Measurements from ENCODE around the gene KRT72.

Gene KRT72

GRCh38 chr12:52585946-52586345 is 15.3 kb downstream of the KRT72 start:
- Histone ChIP-seq H4K5ac (ENCODE audit: low read length) (no peak overlapping the region), H3K79me2 (ENCODE audit: control insufficient read depth, insufficient read depth, low read length) (no peaks in the 10 kb centered on the region), H3K79me1 (ENCODE audit: low read length) (no peaks in the 10 kb centered on the region), H2BK15ac (replicated peaks; ENCODE audit: low read depth) (no peak overlapping the region), H3K4me2 (ENCODE audit: low read length) (no peak overlapping the region), H3K4me3 (ENCODE audit: low read length) (no peak overlapping the region), H3K4me1 (ENCODE audit: control insufficient read depth, low read depth, low read length) (no peaks in the 10 kb centered on the region), H3K18ac (ENCODE audit: low read length) (no peak overlapping the region), H2BK120ac (ENCODE audit: low read depth, low read length) (no peak overlapping the region), H2BK5ac (ENCODE audit: low read length) (no peak overlapping the region), H3K23ac (ENCODE audit: low read length) (no peak overlapping the region), H3K27me3 (ENCODE audit: insufficient read depth, low read length, poor library complexity) (no peaks in the 10 kb centered on the region), H4K8ac (ENCODE audit: low read depth, low read length) (no peak overlapping the region), H3K36me3 (ENCODE audit: control insufficient read depth, insufficient read depth, low read length) (no peaks in the 10 kb centered on the region), H3K27ac (ENCODE audit: low read depth, low read length) (no peak overlapping the region), H3K4ac (ENCODE audit: low read depth, low read length) (no peak overlapping the region), H3K56ac (ENCODE audit: low read length) (no peak overlapping the region), H2AK5ac (ENCODE audit: low read length) (no peak overlapping the region), H3K9ac (ENCODE audit: low read length) (no peak overlapping the region)
- DNase-seq, result no peak
- no CpG with 5 or more reads among the region's 9 CpGs for WGBS (ENCODE audit: extremely low coverage, insufficient coverage, low lambda C conversion rate)

- H3K36me3 ChIP-seq (ENCODE audit: control insufficient read depth, insufficient read depth, low read length), result no peaks in the 10 kb centered on the region
- H3K4me2 ChIP-seq (ENCODE audit: low read length), result no peak overlapping the region
- H3K79me1 ChIP-seq (ENCODE audit: low read length), result no peaks in the 10 kb centered on the region
- no peak overlapping the region for H3K27ac ChIP-seq (ENCODE audit: low read depth, low read length)
- no peak overlapping the region for H2AK5ac ChIP-seq (ENCODE audit: low read length)
- H4K8ac ChIP-seq (ENCODE audit: low read depth, low read length), result no peak overlapping the region
- no peak overlapping the region for H3K9ac ChIP-seq (ENCODE audit: low read length)
- H2BK15ac ChIP-seq (replicated peaks; ENCODE audit: low read depth), result no peak overlapping the region
- peaks cover 5% of the 10 kb centered on the region for H3K4me1 ChIP-seq (ENCODE audit: control insufficient read depth, low read depth, low read length)
- H2BK120ac ChIP-seq (ENCODE audit: low read depth, low read length), result no peak overlapping the region
- H3K27me3 ChIP-seq (ENCODE audit: insufficient read depth, low read length, poor library complexity), result no peaks in the 10 kb centered on the region
- H2BK5ac ChIP-seq (ENCODE audit: low read length), result no peak overlapping the region
- no peak for DNase-seq
- H3K56ac ChIP-seq (ENCODE audit: low read length), result no peak overlapping the region
- no peak overlapping the region for H3K23ac ChIP-seq (ENCODE audit: low read length)
- no peak overlapping the region for H3K4ac ChIP-seq (ENCODE audit: low read depth, low read length)
- H3K4me3 ChIP-seq (ENCODE audit: low read length), result no peak overlapping the region
- no peaks in the 10 kb centered on the region for H3K79me2 ChIP-seq (ENCODE audit: control insufficient read depth, insufficient read depth, low read length)
- H3K18ac ChIP-seq (ENCODE audit: low read length), result no peak overlapping the region
- no peak overlapping the region for H4K5ac ChIP-seq (ENCODE audit: low read length)
- no CpG with 5 or more reads among the region's 3 CpGs for WGBS (ENCODE audit: extremely low coverage, insufficient coverage, low lambda C conversion rate)
These were observed 16.2 kb downstream of the KRT72 start for GRCh38 chr12:52585066-52585465.

GRCh38 chr12:52584156-52584682 is 17.0 kb downstream of the KRT72 start:
- H3K79me2 ChIP-seq (ENCODE audit: control insufficient read depth, insufficient read depth, low read length), result no peaks in the 10 kb centered on the region
- H3K4ac ChIP-seq (ENCODE audit: low read depth, low read length), result no peak overlapping the region
- no peak overlapping the region for H2BK15ac ChIP-seq (replicated peaks; ENCODE audit: low read depth)
- no peak overlapping the region for H3K9ac ChIP-seq (ENCODE audit: low read length)
- H3K36me3 ChIP-seq (ENCODE audit: control insufficient read depth, insufficient read depth, low read length), result no peaks in the 10 kb centered on the region
- H3K27me3 ChIP-seq (ENCODE audit: insufficient read depth, low read length, poor library complexity), result no peaks in the 10 kb centered on the region
- peaks cover 5% of the 10 kb centered on the region for H3K4me1 ChIP-seq (ENCODE audit: control insufficient read depth, low read depth, low read length)
- H3K79me1 ChIP-seq (ENCODE audit: low read length), result no peaks in the 10 kb centered on the region
- H3K4me3 ChIP-seq (ENCODE audit: low read length), result no peak overlapping the region
- H2AK5ac ChIP-seq (ENCODE audit: low read length), result no peak overlapping the region
- H3K18ac ChIP-seq (ENCODE audit: low read length), result no peak overlapping the region
- no peak overlapping the region for H3K56ac ChIP-seq (ENCODE audit: low read length)
- WGBS (ENCODE audit: extremely low coverage, insufficient coverage, low lambda C conversion rate), result no CpG with 5 or more reads among the region's 9 CpGs
- H2BK5ac ChIP-seq (ENCODE audit: low read length), result no peak overlapping the region
- no peak overlapping the region for H4K5ac ChIP-seq (ENCODE audit: low read length)
- no peak overlapping the region for H3K4me2 ChIP-seq (ENCODE audit: low read length)
- no peak overlapping the region for H4K8ac ChIP-seq (ENCODE audit: low read depth, low read length)
- H3K27ac ChIP-seq (ENCODE audit: low read depth, low read length), result no peak overlapping the region
- H2BK120ac ChIP-seq (ENCODE audit: low read depth, low read length), result no peak overlapping the region
- no peak for DNase-seq
- no peak overlapping the region for H3K23ac ChIP-seq (ENCODE audit: low read length)

GRCh38 chr12:52582971-52583456 is 18.2 kb downstream of the KRT72 start:
- WGBS (ENCODE audit: extremely low coverage, insufficient coverage, low lambda C conversion rate), result no CpG with 5 or more reads among the region's 7 CpGs
- Histone ChIP-seq H3K4me2 (ENCODE audit: low read length) (no peak overlapping the region), H3K4me3 (ENCODE audit: low read length) (no peak overlapping the region), H4K8ac (ENCODE audit: low read depth, low read length) (no peak overlapping the region), H3K56ac (ENCODE audit: low read length) (no peak overlapping the region), H2BK15ac (replicated peaks; ENCODE audit: low read depth) (no peak overlapping the region), H2BK5ac (ENCODE audit: low read length) (no peak overlapping the region), H3K27ac (ENCODE audit: low read depth, low read length) (no peak overlapping the region), H3K9ac (ENCODE audit: low read length) (no peak overlapping the region), H3K36me3 (ENCODE audit: control insufficient read depth, insufficient read depth, low read length) (no peaks in the 10 kb centered on the region), H2BK120ac (ENCODE audit: low read depth, low read length) (no peak overlapping the region), H3K18ac (ENCODE audit: low read length) (no peak overlapping the region), H3K79me1 (ENCODE audit: low read length) (no peaks in the 10 kb centered on the region), H3K79me2 (ENCODE audit: control insufficient read depth, insufficient read depth, low read length) (no peaks in the 10 kb centered on the region), H3K4ac (ENCODE audit: low read depth, low read length) (no peak overlapping the region), H3K4me1 (ENCODE audit: control insufficient read depth, low read depth, low read length) (peaks cover 5% of the 10 kb centered on the region), H2AK5ac (ENCODE audit: low read length) (no peak overlapping the region), H3K23ac (ENCODE audit: low read length) (no peak overlapping the region), H3K27me3 (ENCODE audit: insufficient read depth, low read length, poor library complexity) (no peaks in the 10 kb centered on the region), H4K5ac (ENCODE audit: low read length) (no peak overlapping the region)
- peak; percentile 76 for DNase-seq

GRCh38 chr12:52582486-52582885 is 18.8 kb downstream of the KRT72 start:
- peaks cover 5% of the 10 kb centered on the region for H3K4me1 ChIP-seq (ENCODE audit: control insufficient read depth, low read depth, low read length)
- H2BK5ac ChIP-seq (ENCODE audit: low read length), result no peak overlapping the region
- no peak overlapping the region for H3K23ac ChIP-seq (ENCODE audit: low read length)
- no peak overlapping the region for H3K4me2 ChIP-seq (ENCODE audit: low read length)
- peak; percentile 10 for DNase-seq
- no peak overlapping the region for H3K4me3 ChIP-seq (ENCODE audit: low read length)
- no peaks in the 10 kb centered on the region for H3K36me3 ChIP-seq (ENCODE audit: control insufficient read depth, insufficient read depth, low read length)
- H3K79me2 ChIP-seq (ENCODE audit: control insufficient read depth, insufficient read depth, low read length), result no peaks in the 10 kb centered on the region
- H3K18ac ChIP-seq (ENCODE audit: low read length), result no peak overlapping the region
- no peak overlapping the region for H4K5ac ChIP-seq (ENCODE audit: low read length)
- H2BK120ac ChIP-seq (ENCODE audit: low read depth, low read length), result no peak overlapping the region
- H3K27ac ChIP-seq (ENCODE audit: low read depth, low read length), result no peak overlapping the region
- H3K56ac ChIP-seq (ENCODE audit: low read length), result no peak overlapping the region
- H4K8ac ChIP-seq (ENCODE audit: low read depth, low read length), result no peak overlapping the region
- H3K4ac ChIP-seq (ENCODE audit: low read depth, low read length), result no peak overlapping the region
- no peaks in the 10 kb centered on the region for H3K27me3 ChIP-seq (ENCODE audit: insufficient read depth, low read length, poor library complexity)
- H2AK5ac ChIP-seq (ENCODE audit: low read length), result no peak overlapping the region
- H3K9ac ChIP-seq (ENCODE audit: low read length), result no peak overlapping the region
- no CpG with 5 or more reads among the region's 2 CpGs for WGBS (ENCODE audit: extremely low coverage, insufficient coverage, low lambda C conversion rate)
- H3K79me1 ChIP-seq (ENCODE audit: low read length), result no peaks in the 10 kb centered on the region
- H2BK15ac ChIP-seq (replicated peaks; ENCODE audit: low read depth), result no peak overlapping the region

GRCh38 chr12:52581481-52581880 is 19.8 kb downstream of the KRT72 start:
- H4K5ac ChIP-seq (ENCODE audit: low read length), result no peak overlapping the region
- H3K4me3 ChIP-seq (ENCODE audit: low read length), result no peak overlapping the region
- no peak overlapping the region for H3K56ac ChIP-seq (ENCODE audit: low read length)
- peaks cover 5% of the 10 kb centered on the region for H3K4me1 ChIP-seq (ENCODE audit: control insufficient read depth, low read depth, low read length)
- H3K27me3 ChIP-seq (ENCODE audit: insufficient read depth, low read length, poor library complexity), result no peaks in the 10 kb centered on the region
- no peak overlapping the region for H3K4ac ChIP-seq (ENCODE audit: low read depth, low read length)
- no peaks in the 10 kb centered on the region for H3K79me2 ChIP-seq (ENCODE audit: control insufficient read depth, insufficient read depth, low read length)
- no peak overlapping the region for H3K23ac ChIP-seq (ENCODE audit: low read length)
- no peak overlapping the region for H3K4me2 ChIP-seq (ENCODE audit: low read length)
- H3K18ac ChIP-seq (ENCODE audit: low read length), result no peak overlapping the region
- no CpG with 5 or more reads among the region's 6 CpGs for WGBS (ENCODE audit: extremely low coverage, insufficient coverage, low lambda C conversion rate)
- no peak for DNase-seq
- H3K9ac ChIP-seq (ENCODE audit: low read length), result no peak overlapping the region
- H2BK5ac ChIP-seq (ENCODE audit: low read length), result no peak overlapping the region
- no peak overlapping the region for H2BK120ac ChIP-seq (ENCODE audit: low read depth, low read length)
- H2BK15ac ChIP-seq (replicated peaks; ENCODE audit: low read depth), result no peak overlapping the region
- H3K27ac ChIP-seq (ENCODE audit: low read depth, low read length), result no peak overlapping the region
- H2AK5ac ChIP-seq (ENCODE audit: low read length), result no peak overlapping the region
- no peak overlapping the region for H4K8ac ChIP-seq (ENCODE audit: low read depth, low read length)
- H3K79me1 ChIP-seq (ENCODE audit: low read length), result no peaks in the 10 kb centered on the region
- H3K36me3 ChIP-seq (ENCODE audit: control insufficient read depth, insufficient read depth, low read length), result no peaks in the 10 kb centered on the region

Measured in mesendoderm (in vitro differentiated cells).